Left ventricle myocardium inferior (tissue), 1 donor: ENCODE measurements around the gene OR4C45. TPM values are rescaled to one million over a fixed set of nuclear protein-coding genes. Genes with fewer than 3 reads are reported as not detected.
A peak's percentile ranks its signal among the peaks of the same experiment; 100 is the strongest.
"Not testable (repeated sequence)": the region's sequence is repeated elsewhere in the genome, so short reads cannot be mapped to it uniquely, and the experiment has no call there.

Experiments
- DNase-seq: peaks from one replicate; pipeline ENCODE4 v3.0.0-alpha.2; 2020
- H3K27ac ChIP-seq: fragments of 200-600 bp; replicated peaks from 2 replicates; pipeline ENCODE4 v1.8.0; 2021
- H3K27me3 ChIP-seq: fragments of 200-600 bp; 2 replicates; pipeline ENCODE4 v1.8.0; 2021; ENCODE audit warnings: low read depth
- H3K36me3 ChIP-seq: fragments of 200-600 bp; 2 replicates; pipeline ENCODE4 v1.8.0; 2021
- H3K4me1 ChIP-seq: fragments of 200-600 bp; 2 replicates; pipeline ENCODE4 v1.8.0; 2021
- H3K4me3 ChIP-seq: fragments of 200-600 bp; 2 replicates; pipeline ENCODE4 v1.8.0; 2021; ENCODE audit warnings: mild to moderate bottlenecking, moderate library complexity
- H3K9me3 ChIP-seq: fragments of 200-600 bp; replicated peaks from 2 replicates; pipeline ENCODE4 v1.8.0; 2021
- intact Hi-C: fragments of 100-400 bp; cut with micrococcal nuclease; formaldehyde crosslinking; loops from one replicate; pipeline ENCODE4 v1.11.0; 2022
- long read RNA-seq: library from polyadenylated mRNA; unstranded; transcript quantifications from one replicate; pipeline ENCODE4 v2.0.0, GENCODE V29; 2021
- total RNA-seq: library from RNA; stranded (reverse); fragmentation: NEBNext Ultra II Directional; extraction: Animal tissue kit (Norgen Biotek cat#: 25700); gene quantifications from one replicate; pipeline ENCODE4 v1.2.1, GENCODE V29; 2021
- TF ChIP-seq, protein P1 (sequence below): fragments of 200-600 bp; IDR thresholded peaks from 2 replicates; pipeline ENCODE4 v1.8.0; 2021; ENCODE audit warnings: antibody characterized with exemption, mild to moderate bottlenecking, borderline replicate concordance
- donor health status: DM: no; HTN: yes; CAD: no; lungs with severe emphysema.

OR4C45 gene
- total RNA-seq, result not detected
- long read RNA-seq, result 0 reads

DNA sequence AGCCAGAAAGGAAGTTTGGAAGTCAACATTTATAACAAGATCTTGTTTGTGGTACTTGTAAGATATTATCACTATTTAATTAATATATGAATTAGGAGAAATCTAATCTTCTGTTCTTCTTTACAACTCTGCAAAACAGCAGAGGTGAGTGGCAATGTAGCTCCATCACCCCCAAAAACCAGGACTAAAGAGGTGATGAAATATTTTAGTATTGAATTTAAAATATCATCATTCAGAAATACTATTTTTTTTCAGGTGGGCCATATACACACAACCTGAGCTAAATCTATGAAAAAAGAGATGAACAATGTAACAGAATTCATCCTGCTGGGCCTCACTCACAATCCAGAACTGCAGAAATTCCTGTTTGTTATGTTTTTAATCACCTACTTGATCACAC lies at the start of gene OR4C45:
OR4C45 (plus strand) TSS at position 301 of the 400 bp plus-strand sequence.
- intact Hi-C loops, result no loop called here
- Histone ChIP-seq H3K4me3 (no peak within 1 kb of the TSS), H3K36me3 (no peaks in the 10 kb centered on the region), H3K4me1 (no peaks in the 10 kb centered on the region), H3K9me3 (no peaks in the 10 kb centered on the region), H3K27me3 (no peaks in the 10 kb centered on the region), H3K27ac (no peak within 1 kb of the TSS)
- no peak for DNase-seq
- TF ChIP-seq, protein P1, sequence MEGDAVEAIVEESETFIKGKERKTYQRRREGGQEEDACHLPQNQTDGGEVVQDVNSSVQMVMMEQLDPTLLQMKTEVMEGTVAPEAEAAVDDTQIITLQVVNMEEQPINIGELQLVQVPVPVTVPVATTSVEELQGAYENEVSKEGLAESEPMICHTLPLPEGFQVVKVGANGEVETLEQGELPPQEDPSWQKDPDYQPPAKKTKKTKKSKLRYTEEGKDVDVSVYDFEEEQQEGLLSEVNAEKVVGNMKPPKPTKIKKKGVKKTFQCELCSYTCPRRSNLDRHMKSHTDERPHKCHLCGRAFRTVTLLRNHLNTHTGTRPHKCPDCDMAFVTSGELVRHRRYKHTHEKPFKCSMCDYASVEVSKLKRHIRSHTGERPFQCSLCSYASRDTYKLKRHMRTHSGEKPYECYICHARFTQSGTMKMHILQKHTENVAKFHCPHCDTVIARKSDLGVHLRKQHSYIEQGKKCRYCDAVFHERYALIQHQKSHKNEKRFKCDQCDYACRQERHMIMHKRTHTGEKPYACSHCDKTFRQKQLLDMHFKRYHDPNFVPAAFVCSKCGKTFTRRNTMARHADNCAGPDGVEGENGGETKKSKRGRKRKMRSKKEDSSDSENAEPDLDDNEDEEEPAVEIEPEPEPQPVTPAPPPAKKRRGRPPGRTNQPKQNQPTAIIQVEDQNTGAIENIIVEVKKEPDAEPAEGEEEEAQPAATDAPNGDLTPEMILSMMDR, result no peak

DNA sequence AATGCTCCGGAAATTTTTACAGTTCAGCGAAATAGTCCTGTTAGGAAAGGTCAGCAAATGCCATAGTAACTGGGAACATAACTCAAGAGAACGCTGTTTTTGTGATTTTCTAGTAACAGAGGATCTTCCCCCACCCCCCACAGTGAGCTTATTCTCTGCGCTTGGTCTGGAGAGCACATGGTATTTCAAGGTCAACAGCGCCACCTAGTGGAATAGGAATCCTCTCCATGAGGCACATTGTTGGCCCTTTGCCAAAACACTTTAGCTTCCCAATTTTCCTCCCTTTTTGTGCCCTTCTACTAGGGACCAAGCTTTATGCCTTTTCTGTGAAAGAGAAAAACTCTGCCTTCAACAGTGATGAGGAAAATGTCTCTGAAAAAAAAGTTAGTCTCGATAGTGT lies 37.1 kb upstream of the OR4C45 start:
- Histone ChIP-seq H3K4me1 (no peaks in the 10 kb centered on the region), H3K9me3 (peaks cover 30% of the 10 kb centered on the region), H3K4me3 (no peak overlapping the region), H3K27ac (no peak overlapping the region), H3K27me3 (no peaks in the 10 kb centered on the region), H3K36me3 (no peaks in the 10 kb centered on the region)
- intact Hi-C loops, result no loop called here
- TF ChIP-seq, protein P1, result peak; percentile 58
- DNase-seq, result no peak

DNA sequence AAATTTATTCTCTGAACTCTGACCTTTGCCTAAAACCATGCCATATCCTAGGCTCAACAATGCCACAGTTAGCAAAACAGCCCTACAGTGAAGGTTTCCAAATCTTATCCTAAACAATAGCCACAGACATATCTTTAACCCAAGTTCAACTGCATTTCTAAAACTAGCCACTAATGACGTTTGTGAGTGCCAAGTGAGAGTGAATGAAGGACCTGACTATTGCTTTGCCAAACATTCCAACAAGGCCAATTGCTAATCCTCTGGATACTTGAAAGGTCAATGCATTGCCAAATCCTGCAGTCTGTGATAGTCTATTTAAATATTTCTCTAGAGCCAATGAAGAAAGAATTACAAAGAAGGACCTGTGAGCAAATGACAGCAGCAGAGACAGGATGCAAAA lies 2.5 kb upstream of the OR4C45 start:
- no peaks in the 10 kb centered on the region for H3K27me3 ChIP-seq
- TF ChIP-seq, protein P1, result no peak
- no peaks in the 10 kb centered on the region for H3K36me3 ChIP-seq

DNA sequence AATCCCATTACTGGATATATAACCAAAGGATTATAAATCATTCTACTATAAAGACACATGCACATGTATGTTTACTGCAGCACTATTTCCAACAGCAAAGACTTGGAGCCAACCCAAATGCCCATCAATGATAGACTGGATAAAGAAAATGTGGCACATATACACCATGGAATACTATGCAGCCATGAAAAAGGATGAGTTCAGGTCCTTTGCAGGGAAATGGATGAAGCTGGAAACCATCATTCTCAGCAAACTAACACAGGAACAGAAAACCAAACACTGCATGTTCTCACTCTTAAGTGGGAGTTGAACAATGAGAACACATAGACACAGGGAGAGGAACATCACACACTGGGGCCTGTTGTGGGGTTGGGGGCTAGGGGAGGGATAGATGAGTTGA lies 3.6 kb downstream of the OR4C45 start:
- H3K9me3 ChIP-seq, H3K36me3 ChIP-seq, H3K27me3 ChIP-seq, intact Hi-C loops, DNase-seq, H3K27ac ChIP-seq, H3K4me3 ChIP-seq, H3K4me1 ChIP-seq: not testable (repeated sequence)

More for the DNA sequence above, 2.5 kb upstream of the OR4C45 start:
- no peak overlapping the region for H3K4me3 ChIP-seq
- H3K9me3 ChIP-seq, result peaks cover 8% of the 10 kb centered on the region
- intact Hi-C loops, result no loop called here
- DNase-seq, result no peak
- H3K4me1 ChIP-seq, result no peaks in the 10 kb centered on the region
- peak overlapping the region; percentile 42 for H3K27ac ChIP-seq

DNA sequence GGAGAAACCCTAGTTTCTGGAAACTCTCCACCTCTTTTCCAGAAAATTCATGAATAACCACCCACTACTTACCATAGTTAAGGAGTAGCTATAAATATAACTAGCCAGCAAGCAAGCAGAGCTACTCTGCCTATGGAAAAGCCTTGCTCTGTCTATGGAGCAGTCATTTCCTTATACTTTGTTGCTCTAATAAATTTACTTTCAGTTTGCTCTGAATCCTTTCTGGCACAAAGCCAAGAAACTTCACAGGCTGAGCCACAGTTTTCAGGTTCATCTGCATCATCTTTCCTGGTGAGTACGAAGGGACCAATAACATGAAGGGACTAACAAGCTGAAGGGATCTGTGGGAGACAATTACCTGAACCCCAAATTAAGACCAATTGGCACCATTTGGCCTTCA lies 4.6 kb downstream of the OR4C45 start:
- H3K9me3 ChIP-seq, result no peaks in the 10 kb centered on the region
- no peak overlapping the region for H3K4me3 ChIP-seq
- intact Hi-C loops, result no loop called here
- TF ChIP-seq, protein P1, result no peak
- DNase-seq, result no peak
- H3K36me3 ChIP-seq, result no peaks in the 10 kb centered on the region
- H3K27ac ChIP-seq, result no peak overlapping the region
- H3K4me1 ChIP-seq, result no peaks in the 10 kb centered on the region
- H3K27me3 ChIP-seq, result no peaks in the 10 kb centered on the region

DNA sequence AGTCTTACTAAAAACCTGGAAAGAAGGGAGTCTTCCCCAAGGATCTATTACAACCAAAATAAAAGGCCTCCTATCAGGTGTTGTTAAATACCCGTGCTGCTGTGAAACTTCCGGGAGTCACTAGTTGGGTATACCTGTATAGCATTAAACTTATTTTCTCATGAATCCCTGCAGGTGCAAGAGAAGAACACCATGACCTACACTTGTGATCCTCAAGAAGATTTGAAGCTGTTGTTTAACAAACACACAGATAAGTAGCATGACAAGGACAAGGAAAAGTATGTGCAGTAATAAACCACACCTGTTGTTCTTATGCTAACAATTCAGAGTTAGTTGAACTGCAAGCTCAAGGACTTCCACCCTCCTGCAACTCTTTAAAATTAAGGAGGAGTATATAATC lies 12.0 kb downstream of the OR4C45 start:
- no peak overlapping the region for H3K4me3 ChIP-seq
- H3K27ac ChIP-seq, result no peak overlapping the region
- intact Hi-C loops, result no loop called here
- H3K4me1 ChIP-seq, result no peaks in the 10 kb centered on the region
- H3K9me3 ChIP-seq, result no peaks in the 10 kb centered on the region
- DNase-seq, result no peak
- TF ChIP-seq, protein P1, result no peak
- H3K27me3 ChIP-seq, result no peaks in the 10 kb centered on the region
- H3K36me3 ChIP-seq, result no peaks in the 10 kb centered on the region

DNA sequence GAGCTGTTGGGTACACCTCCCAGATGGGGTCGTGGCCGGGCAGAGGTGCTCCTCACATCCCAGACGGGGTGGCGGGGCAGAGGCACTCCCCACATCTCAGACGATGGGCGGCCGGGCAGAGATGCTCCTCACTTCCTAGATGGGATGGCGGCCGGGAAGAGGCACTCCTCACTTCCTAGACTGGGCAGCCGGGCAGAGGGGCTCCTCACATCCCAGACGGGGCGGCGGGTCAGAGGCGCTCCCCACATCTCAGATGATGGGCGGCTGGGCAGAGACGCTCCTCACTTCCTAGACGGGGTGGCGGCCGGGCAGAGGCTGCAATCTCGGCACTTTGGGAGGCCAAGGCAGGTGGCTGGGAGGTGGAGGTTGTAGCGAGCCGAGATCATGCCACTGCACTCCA lies 30.4 kb downstream of the OR4C45 start:
- DNase-seq, H3K4me1 ChIP-seq, intact Hi-C loops, H3K36me3 ChIP-seq, H3K27me3 ChIP-seq, H3K27ac ChIP-seq, H3K4me3 ChIP-seq, H3K9me3 ChIP-seq: not testable (repeated sequence)
